Smooth muscle cell (in vitro differentiated cells): ENCODE measurements around the gene NCR2. TPM values are rescaled to one million over a fixed set of nuclear protein-coding genes. Genes with fewer than 3 reads are reported as not detected.

Source experiments
- DNase-seq: peaks from one replicate; lab custom pipeline; 2025; ENCODE audit not compliant: unreplicated experiment; lab: John Stamatoyannopoulos, UW
- H2AFZ ChIP-seq: fragments of 200-600 bp; sonication (generic); 2 replicates; pipeline ENCODE4 v1.6.0; 2016; ENCODE audit warnings: antibody characterized with exemption, low read depth, mild to moderate bottlenecking
- H3F3A ChIP-seq: fragments of 200-600 bp; sonication (generic); 2 replicates; pipeline ENCODE4 v1.6.0; 2017; ENCODE audit warnings: antibody characterized with exemption, low read depth
- H3K27ac ChIP-seq: fragments of 200-600 bp; sonication (generic); 2 replicates; pipeline ENCODE4 v1.5.1; 2016; ENCODE audit warnings: low read depth, mild to moderate bottlenecking
- H3K27me3 ChIP-seq: fragments of 200-600 bp; sonication (generic); 2 replicates; pipeline ENCODE4 v1.6.1; 2016; ENCODE audit warnings: low read depth, mild to moderate bottlenecking
- H3K36me3 ChIP-seq: fragments of 200-600 bp; sonication (generic); 2 replicates; pipeline ENCODE4 v1.5.1; 2016; ENCODE audit warnings: low read depth
- H3K4me1 ChIP-seq: fragments of 200-600 bp; sonication (generic); 2 replicates; pipeline ENCODE4 v1.5.1; 2016; ENCODE audit warnings: low read depth
- H3K4me2 ChIP-seq: fragments of 200-600 bp; sonication (generic); 2 replicates; pipeline ENCODE4 v1.6.0; 2016; ENCODE audit warnings: mild to moderate bottlenecking
- H3K4me3 ChIP-seq: fragments of 200-600 bp; sonication (generic); 2 replicates; pipeline ENCODE4 v1.5.1; 2016; ENCODE audit warnings: mild to moderate bottlenecking
- H3K79me2 ChIP-seq: fragments of 200-600 bp; sonication (generic); 2 replicates; pipeline ENCODE4 v1.6.0; 2016; ENCODE audit warnings: low read depth, mild to moderate bottlenecking
- H3K9ac ChIP-seq: fragments of 200-600 bp; sonication (generic); 2 replicates; pipeline ENCODE4 v1.6.0; 2016; ENCODE audit warnings: low read depth
- H3K9me3 ChIP-seq: fragments of 200-600 bp; sonication (generic); replicated peaks from 2 replicates; pipeline ENCODE4 v1.5.1; 2016; ENCODE audit warnings: low read depth
- H4K20me1 ChIP-seq: fragments of 200-600 bp; sonication (generic); 2 replicates; pipeline ENCODE4 v1.6.0; 2016; ENCODE audit warnings: low read depth
- CTCF ChIP-seq: fragments of 200-600 bp; sonication (generic); IDR thresholded peaks from 2 replicates; pipeline ENCODE4 v1.5.1; 2017; ENCODE audit warnings: borderline replicate concordance, mild to moderate bottlenecking, antibody characterized with exemption; ENCODE audit not compliant: insufficient read depth, poor library complexity, severe bottlenecking
- WGBS: methylation state at CpG from one replicate; pipeline ENCODE4 v1.1.7; 2016; ENCODE audit warnings: low lambda C conversion rate; 5-methylcytosine and 5-hydroxymethylcytosine counted together
- polyA plus RNA-seq: library from polyadenylated mRNA; unstranded; fragments of >200 nt; fragmentation: Nextera tagmentation; extraction: Ambion mirVana; gene quantifications from 2 replicates; pipeline ENCODE4 v1.2.1, GENCODE V29; 2016
- total RNA-seq: library from RNA; depleted of rRNA; stranded (reverse); fragments of >200 nt; gene quantifications from 2 replicates; pipeline ENCODE4 v1.2.3, GENCODE V29; 2014

The NCR2 gene
- total and polyA plus RNA-seq, 2 experiments from 2014 or later, result not detected

- Histone ChIP-seq H3K36me3 (no peaks in the 10 kb centered on the region), H3K27me3 (peaks cover 79% of the 10 kb centered on the region)
These were observed 31.7 kb downstream of the NCR2 start for GRCh38 chr6:41367061-41367460.

GRCh38 chr6:41367700-41368099, 32.3 kb downstream of the NCR2 start:
- H3F3A ChIP-seq, result peaks cover 8% of the 10 kb centered on the region
- no peak overlapping the region for H3K4me3 ChIP-seq
- H3K27me3 ChIP-seq, result peaks cover 83% of the 10 kb centered on the region
- peaks cover 5% of the 10 kb centered on the region for H3K4me1 ChIP-seq
- no peak overlapping the region for H3K9ac ChIP-seq
- no peaks in the 10 kb centered on the region for H3K36me3 ChIP-seq
- no peak for DNase-seq
- peak; percentile 70 for TF ChIP-seq CTCF
- no peaks in the 10 kb centered on the region for H3K79me2 ChIP-seq
- no peak overlapping the region for H3K27ac ChIP-seq
- H3K4me2 ChIP-seq, result no peak overlapping the region
- H4K20me1 ChIP-seq, result no peaks in the 10 kb centered on the region
- H2AFZ ChIP-seq, result no peak overlapping the region
- H3K9me3 ChIP-seq, result no peaks in the 10 kb centered on the region
- WGBS, result 20% methylated on average over 2 of the region's 2 CpGs

More at GRCh38 chr6:41367061-41367460, 31.7 kb downstream of the NCR2 start:
- H3F3A ChIP-seq, result peaks cover 8% of the 10 kb centered on the region
- no peaks in the 10 kb centered on the region for H3K79me2 ChIP-seq
- H2AFZ ChIP-seq, result no peak overlapping the region
- TF ChIP-seq CTCF, result no peak
- no peak overlapping the region for H3K27ac ChIP-seq
- H3K4me2 ChIP-seq, result no peak overlapping the region
- WGBS, result 95% methylated on average over 3 of the region's 3 CpGs
- no peak overlapping the region for H3K9ac ChIP-seq
- DNase-seq, result no peak
- H4K20me1 ChIP-seq, result no peaks in the 10 kb centered on the region
- no peak overlapping the region for H3K4me3 ChIP-seq
- H3K9me3 ChIP-seq, result peaks cover 5% of the 10 kb centered on the region
- no peaks in the 10 kb centered on the region for H3K4me1 ChIP-seq

- no peaks in the 10 kb centered on the region for H4K20me1 ChIP-seq
- H2AFZ ChIP-seq, result no peak overlapping the region
- H3K36me3 ChIP-seq, result no peaks in the 10 kb centered on the region
- no peak overlapping the region for H3K27ac ChIP-seq
- H3K9ac ChIP-seq, result no peak overlapping the region
- no peak for TF ChIP-seq CTCF
- no peak overlapping the region for H3K4me2 ChIP-seq
- H3K9me3 ChIP-seq, result no peaks in the 10 kb centered on the region
- H3K4me3 ChIP-seq, result no peak overlapping the region
- peaks cover 91% of the 10 kb centered on the region for H3K27me3 ChIP-seq
- 29% methylated on average over 6 of the region's 6 CpGs for WGBS
- H3K79me2 ChIP-seq, result no peaks in the 10 kb centered on the region
- DNase-seq, result no peak
- H3F3A ChIP-seq, result peaks cover 8% of the 10 kb centered on the region
- H3K4me1 ChIP-seq, result peaks cover 29% of the 10 kb centered on the region
These were observed 35.2 kb downstream of the NCR2 start for GRCh38 chr6:41370488-41371111.

- H3K4me2 ChIP-seq, result peak overlapping the region; percentile 91
These were observed 36.1 kb downstream of the NCR2 start for GRCh38 chr6:41371461-41371991.

More at GRCh38 chr6:41371461-41371991, 36.1 kb downstream of the NCR2 start:
- Histone ChIP-seq H4K20me1 (no peaks in the 10 kb centered on the region), H3F3A (peaks cover 8% of the 10 kb centered on the region), H3K4me1 (peaks cover 29% of the 10 kb centered on the region), H3K36me3 (no peaks in the 10 kb centered on the region), H3K4me3 (peak overlapping the region; percentile 44), H3K9ac (no peak overlapping the region), H2AFZ (peak overlapping the region; percentile 35), H3K9me3 (no peaks in the 10 kb centered on the region), H3K79me2 (no peaks in the 10 kb centered on the region), H3K27ac (no peak overlapping the region), H3K27me3 (peaks cover 91% of the 10 kb centered on the region)
- TF ChIP-seq CTCF, result peak; percentile 29
- DNase-seq, result peak; percentile 23
- WGBS, result 2% methylated on average over 39 of the region's 39 CpGs
